AG10803 (cell line): ENCODE results near the gene TMEM109.
"Not testable (repeated sequence)": the region's sequence is repeated elsewhere in the genome, so short reads cannot be mapped to it uniquely, and the experiment has no call there.

ENCODE experiments used
- DNase-seq: peaks from one replicate; pipeline ENCODE4 v3.0.0; 2010; ENCODE audit warnings: low read depth
- H3K4me3 ChIP-seq: 2 replicates; pipeline ENCODE4 v1.5.1; 2011; ENCODE audit warnings: mild to moderate bottlenecking, low read length, control low read depth
- TF ChIP-seq, protein P1 (sequence below): conservative IDR thresholded peaks from 2 replicates; pipeline ENCODE4 v1.5.1; 2011; ENCODE audit warnings: mild to moderate bottlenecking, low read length, control low read depth, inconsistent platforms

TMEM109 gene

DNA sequence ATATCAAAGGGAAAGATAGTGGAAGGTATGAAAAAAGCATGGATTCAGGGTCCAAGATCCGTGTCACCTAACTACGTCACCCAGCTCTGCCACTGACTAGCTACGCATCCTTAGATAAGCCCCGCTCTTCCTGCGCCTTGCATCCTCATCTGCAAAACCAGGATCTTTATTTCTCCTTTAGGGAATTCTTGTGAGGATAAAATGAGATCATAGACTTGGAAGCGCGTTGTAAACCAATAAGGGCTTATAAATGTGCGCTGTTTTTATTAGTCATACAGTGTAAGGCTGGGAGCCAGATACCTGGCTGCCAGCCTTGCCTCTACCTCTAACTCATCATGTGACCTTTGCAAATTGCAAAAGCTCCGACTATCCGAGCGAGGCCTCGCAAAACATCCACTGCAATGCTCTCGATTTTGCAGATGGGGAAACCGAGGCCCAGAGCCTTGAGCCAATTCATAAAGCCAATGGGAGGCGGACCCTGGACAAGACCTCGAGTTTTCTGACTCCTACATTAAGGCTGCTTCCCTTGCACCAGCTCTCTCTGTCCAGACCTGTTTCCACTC is 8.3 kb upstream of the TMEM109 start:
- peak; percentile 18 for DNase-seq
- TF ChIP-seq, protein P1, sequence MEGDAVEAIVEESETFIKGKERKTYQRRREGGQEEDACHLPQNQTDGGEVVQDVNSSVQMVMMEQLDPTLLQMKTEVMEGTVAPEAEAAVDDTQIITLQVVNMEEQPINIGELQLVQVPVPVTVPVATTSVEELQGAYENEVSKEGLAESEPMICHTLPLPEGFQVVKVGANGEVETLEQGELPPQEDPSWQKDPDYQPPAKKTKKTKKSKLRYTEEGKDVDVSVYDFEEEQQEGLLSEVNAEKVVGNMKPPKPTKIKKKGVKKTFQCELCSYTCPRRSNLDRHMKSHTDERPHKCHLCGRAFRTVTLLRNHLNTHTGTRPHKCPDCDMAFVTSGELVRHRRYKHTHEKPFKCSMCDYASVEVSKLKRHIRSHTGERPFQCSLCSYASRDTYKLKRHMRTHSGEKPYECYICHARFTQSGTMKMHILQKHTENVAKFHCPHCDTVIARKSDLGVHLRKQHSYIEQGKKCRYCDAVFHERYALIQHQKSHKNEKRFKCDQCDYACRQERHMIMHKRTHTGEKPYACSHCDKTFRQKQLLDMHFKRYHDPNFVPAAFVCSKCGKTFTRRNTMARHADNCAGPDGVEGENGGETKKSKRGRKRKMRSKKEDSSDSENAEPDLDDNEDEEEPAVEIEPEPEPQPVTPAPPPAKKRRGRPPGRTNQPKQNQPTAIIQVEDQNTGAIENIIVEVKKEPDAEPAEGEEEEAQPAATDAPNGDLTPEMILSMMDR, result no peak
- H3K4me3 ChIP-seq, result peak overlapping the region; percentile 86

DNA sequence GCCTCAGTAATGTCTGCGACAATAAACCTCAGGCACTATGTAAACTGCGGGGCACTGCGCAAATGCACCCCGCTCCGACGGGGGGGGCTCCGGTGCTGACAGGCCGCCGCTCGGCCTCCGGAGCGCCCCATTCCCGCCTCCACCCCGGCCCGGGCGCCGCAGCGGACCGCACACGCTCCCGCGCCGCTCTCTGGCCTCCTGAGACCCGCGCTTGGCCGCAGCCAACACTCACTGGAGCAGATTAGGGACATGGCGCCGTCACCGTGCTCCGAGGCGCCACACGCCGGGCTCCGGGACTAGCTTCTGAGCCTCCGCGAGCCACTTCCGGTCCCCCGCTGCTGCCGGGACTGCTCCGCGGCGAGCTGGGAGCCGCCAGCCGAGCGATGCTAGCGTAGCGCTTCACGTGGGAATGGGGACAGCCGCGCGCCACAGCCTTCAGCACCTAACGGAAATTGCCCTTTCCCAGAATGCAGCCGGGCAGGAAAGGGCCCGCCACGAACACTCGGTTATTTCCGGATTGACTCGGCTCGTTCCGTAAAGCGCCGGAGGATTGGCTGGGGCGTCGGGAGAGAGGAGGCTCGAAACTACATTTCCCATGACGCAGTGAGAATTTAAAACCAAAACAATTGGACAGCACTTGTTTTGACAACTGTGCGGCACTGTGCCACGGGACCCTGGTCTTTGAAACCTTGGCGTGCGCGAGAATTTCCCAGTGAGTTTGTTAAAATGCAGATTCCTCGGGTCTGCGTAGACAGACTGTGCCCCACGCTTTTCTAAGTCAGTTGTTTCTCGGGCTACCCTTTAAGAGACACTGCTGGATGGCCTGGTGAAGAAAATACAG is 7.6 kb upstream of the TMEM109 start, which contains the start of gene PRPF19:
TSS of gene PRPF19 (minus strand) at position 454 of the 841 bp plus-strand sequence. CDS start at position 251, 203 bp downstream.
- TF ChIP-seq, protein P1, result no peak
- H3K4me3 ChIP-seq, result peak within 1 kb of the TSS; percentile 86
- DNase-seq, result peak; percentile 91

DNA sequence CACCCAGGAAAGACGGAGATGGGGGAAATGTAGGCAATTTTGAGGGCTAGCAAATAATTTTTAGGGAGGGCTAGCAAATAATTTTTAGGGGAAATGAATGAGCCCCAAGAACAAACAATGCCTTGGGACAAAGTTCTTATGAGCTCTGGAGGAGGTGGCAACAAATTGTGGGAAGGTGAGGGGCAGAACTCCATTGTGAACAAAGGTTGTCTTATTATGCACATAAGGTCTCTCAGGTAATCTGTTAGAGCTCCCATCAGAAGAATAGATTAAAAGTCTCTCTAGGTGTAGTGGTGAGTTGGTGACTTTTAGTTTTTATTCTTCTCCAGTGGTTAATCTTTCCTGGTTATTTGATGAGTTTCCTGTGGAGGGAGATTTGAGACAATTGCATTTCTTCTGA is 5.2 kb upstream of the TMEM109 start:
- TF ChIP-seq, protein P1, result no peak
- H3K4me3 ChIP-seq, result no peak overlapping the region
- DNase-seq, result no peak

DNA sequence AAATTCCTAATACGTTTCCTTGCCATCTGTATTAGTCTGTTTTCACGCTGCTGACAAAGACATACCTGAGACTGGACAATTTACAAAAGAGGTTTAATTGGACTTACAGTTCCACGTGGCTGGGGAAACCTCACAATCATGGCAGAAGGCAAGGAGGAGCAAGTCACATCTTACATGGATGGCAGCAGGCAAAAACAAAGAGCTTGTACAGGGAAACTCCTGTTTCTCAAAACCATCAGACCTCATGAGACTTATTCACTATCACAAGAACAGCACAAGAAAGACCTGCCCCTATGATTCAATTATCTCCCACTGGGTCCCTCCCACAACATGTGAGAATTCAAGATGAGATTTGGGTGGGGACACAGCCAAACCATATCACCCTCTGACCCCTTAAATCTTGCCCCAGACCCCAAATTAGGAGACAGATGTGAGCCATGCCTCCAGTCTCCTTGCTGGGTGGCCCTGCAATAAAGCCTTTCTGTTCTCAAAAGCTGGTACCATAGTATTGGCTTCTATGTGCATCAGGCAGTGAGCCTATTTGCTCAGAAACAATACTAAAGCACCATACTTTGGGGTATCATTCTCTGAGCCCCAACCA is 4.2 kb upstream of the TMEM109 start:
- not testable (repeated sequence) for H3K4me3 ChIP-seq, DNase-seq

DNA sequence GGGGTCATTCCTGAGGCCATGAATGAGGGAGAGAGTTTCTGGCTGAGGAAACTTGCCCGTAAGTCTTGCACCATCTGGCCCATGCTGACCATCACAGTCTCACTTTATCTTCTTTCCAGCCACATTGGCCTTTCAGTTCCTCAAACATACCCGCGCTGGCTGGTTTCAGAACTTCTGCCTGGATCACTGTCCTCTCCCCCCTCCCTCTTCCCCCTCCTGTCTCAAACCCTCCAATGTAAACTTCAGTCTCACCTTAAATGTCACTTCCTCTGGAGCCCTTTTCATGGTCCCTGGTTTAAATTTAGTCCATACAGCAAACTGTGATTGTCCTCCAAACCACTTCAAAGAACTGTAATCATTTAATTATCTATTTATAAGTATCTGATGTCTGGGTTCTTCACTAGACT is 3.7 kb upstream of the TMEM109 start:
- TF ChIP-seq, protein P1, result no peak
- H3K4me3 ChIP-seq, result no peak overlapping the region
- no peak for DNase-seq

DNA sequence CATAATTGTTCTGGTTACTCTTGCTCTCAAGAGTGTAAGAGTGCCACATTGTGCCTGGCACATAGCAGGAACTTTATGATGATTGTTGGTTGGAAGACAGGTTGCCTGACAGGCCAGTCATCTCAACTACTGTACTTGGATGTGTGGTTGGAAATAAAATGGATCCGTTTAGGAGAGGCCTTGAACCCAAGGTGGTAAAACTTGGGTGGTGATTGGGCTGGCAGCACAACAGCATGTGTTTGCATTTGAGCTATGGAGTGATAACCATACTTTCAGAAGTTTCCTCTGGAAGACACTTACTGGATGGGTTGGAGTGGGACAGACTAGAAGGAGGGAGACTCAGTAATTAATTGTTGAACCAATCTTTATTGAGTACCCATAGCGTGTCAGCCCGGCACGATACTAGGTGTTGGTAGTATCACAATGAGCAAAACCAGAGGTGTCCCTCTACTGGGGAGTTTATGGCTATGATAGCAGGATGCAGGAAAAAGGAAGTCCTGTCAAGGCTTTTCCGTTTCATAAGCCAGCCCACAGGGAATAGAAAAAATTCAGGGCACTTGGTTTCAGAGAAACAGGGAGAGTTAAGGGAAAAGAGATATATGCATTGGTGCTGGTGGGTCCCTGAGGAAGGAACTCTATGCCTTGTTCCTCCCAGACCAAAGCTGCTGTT is 3.1 kb upstream of the TMEM109 start:
- H3K4me3 ChIP-seq, result no peak overlapping the region
- TF ChIP-seq, protein P1, result no peak
- no peak for DNase-seq

DNA sequence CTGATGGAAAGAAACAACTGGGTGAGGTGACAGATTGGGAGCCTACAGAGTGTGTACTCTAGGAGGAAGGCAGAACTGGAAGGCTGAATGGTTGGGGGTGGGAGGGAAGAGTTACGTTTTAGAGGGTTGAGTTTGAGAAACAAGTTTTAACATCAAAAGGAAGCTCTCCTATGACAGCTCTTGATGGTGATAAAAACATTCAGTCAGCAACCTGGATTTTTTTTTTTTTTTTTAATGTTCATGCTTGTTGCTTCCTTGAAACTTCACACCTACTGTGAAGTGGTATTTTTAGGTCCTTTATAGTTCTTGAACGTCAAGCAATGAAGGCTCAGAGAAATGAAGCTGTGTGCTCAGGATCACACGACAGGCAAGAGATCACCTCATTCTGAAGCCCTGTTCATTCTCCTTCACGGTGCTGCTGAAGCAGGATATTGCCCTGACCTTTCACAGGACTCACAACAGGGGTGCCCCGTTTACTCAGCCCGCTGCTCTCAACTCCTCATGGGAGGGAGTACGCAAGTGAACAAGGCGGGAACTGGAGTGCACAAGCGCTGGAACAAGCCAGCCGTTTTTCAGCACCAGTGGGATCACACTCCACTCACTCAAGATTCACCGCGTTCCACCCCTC is 1.6 kb upstream of the TMEM109 start:
- TF ChIP-seq, protein P1, result no peak
- no peak for DNase-seq

More for the DNA sequence above, 1.6 kb upstream of the TMEM109 start:
- no peak overlapping the region for H3K4me3 ChIP-seq
